GM20431 (cell line): ENCODE data around the gene SNX33.

Experiments
- in situ Hi-C: fragments of 300-500 bp; cut with MseI, MboI; formaldehyde crosslinking; loops from one replicate; pipeline ENCODE4 v1.15.0; 2020; ENCODE audit warnings: low sequenced_read_pairs; ENCODE audit not compliant: unreplicated experiment

Gene SNX33

DNA sequence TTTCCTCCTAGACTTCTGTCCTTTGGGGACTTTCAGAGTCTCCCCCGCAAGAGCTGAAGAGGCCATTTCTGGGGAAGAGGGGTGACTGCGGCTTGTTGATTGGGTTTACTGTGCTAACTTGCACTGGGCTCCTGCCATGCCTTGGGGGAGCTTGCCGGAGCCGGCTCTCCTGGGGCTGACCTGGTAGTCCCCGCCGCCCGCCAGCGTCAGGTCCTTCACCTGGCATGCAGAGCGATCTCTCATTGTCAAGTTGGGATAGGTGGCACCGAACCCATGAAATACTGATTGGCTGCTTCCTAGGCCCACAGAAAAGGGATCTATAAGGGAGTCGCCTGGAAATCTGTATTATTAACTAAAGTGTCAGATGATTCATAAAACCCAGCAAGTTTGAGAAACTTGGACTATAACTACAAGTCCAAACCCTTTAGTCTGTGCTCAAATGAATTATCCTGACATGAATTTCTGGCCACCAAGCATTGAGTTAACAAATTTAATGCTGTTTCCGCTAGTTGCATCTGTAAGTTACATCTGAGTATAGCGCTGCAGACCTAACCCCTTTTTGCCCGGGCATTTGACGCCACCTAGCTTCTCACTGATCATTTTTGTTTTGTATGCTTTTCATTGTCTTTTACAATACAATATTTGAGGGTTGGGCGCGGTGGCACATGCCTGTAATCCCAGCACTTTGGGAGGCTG lies 7.1 kb upstream of the SNX33 start:
- in situ Hi-C loops, result no loop called here

- in situ Hi-C loops, result no loop called here
Measured at GRCh38 chr15:75641179-75641503, 6.6 kb upstream of the SNX33 start.

DNA sequence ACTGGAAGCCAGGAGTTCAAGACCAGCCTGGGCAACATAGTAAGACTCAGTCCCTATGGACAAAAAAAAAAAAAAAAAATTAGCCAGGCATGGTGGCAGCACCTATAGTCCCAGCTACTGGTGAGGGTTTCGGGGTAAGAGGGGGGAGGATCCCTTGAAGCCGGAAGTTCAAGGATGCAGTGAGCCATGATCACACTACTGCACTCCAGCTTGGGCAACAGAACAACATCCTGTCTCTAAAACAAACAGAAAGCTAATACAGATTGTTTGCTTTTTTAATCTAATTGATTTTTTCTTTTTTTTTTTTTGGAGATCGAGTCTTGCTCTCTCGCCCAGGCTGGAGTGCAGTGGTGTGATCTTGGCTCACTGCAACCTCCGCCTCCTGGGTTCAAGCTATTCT lies 6.1 kb upstream of the SNX33 start:
- in situ Hi-C loops, result no loop called here

GRCh38 chr15:75644376-75644775 lies 3.3 kb upstream of the SNX33 start:
- in situ Hi-C loops, result no loop called here

GRCh38 chr15:75646112-75646943 lies 1.4 kb upstream of the SNX33 start:
- in situ Hi-C loops, result no loop called here

GRCh38 chr15:75646944-75647364 lies 758 bp upstream of the SNX33 start:
- in situ Hi-C loops, result no loop called here

- in situ Hi-C loops, result no loop called here
Measured at GRCh38 chr15:75648156-75649000, 666 bp downstream of the SNX33 start.

- in situ Hi-C loops, result no loop called here
Measured at GRCh38 chr15:75649045-75649761, 1.5 kb downstream of the SNX33 start.

GRCh38 chr15:75649848-75650247 lies 2.1 kb downstream of the SNX33 start:
- in situ Hi-C loops, result loop anchor here (25.0 kb wide), 2 partner anchors 288 to 638 kb away; partner anchors contain the start of genes MAN2C1 and PPCDC

- in situ Hi-C loops, result loop anchor here (25.0 kb wide), 2 partner anchors 289 to 639 kb away; partner anchors contain the start of genes MAN2C1 and PPCDC
Measured at GRCh38 chr15:75650908-75651809, 3.4 kb downstream of the SNX33 start.

GRCh38 chr15:75651810-75652543 lies 4.3 kb downstream of the SNX33 start:
- in situ Hi-C loops, result loop anchor here (25.0 kb wide), 2 partner anchors 290 to 640 kb away; partner anchors contain the start of genes MAN2C1 and PPCDC

GRCh38 chr15:75653347-75653913 lies 5.7 kb downstream of the SNX33 start:
- in situ Hi-C loops, result loop anchor here (25.0 kb wide), 2 partner anchors 291 to 641 kb away; partner anchors contain the start of genes MAN2C1 and PPCDC

GRCh38 chr15:75654201-75654907 lies 6.6 kb downstream of the SNX33 start:
- in situ Hi-C loops, result loop anchor here (25.0 kb wide), 2 partner anchors 292 to 642 kb away; partner anchors contain the start of genes MAN2C1 and PPCDC

DNA sequence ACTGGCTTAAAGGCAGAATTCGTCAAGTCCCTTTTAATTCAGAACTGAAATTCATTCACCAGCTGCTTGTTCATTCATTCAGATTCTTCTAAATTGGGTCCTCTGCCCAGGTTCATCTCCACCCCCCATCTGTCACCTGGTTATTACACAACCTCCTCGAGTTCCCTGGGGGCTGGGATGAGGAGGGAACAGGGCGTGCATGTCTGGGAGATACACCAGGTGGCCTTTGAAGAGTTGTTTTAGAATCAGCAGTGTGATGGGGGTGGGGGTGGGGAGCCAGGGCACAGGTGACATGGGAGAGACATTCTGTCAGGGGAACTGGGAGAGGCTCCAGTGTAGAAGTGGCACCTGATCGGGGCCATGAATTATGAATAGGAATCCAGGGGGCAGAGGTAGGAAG lies 8.2 kb downstream of the SNX33 start:
- in situ Hi-C loops, result loop anchor here (25.0 kb wide), 2 partner anchors 294 to 644 kb away; partner anchors contain the start of genes MAN2C1 and PPCDC

GRCh38 chr15:75656331-75656730 lies 8.6 kb downstream of the SNX33 start:
- in situ Hi-C loops, result loop anchor here (25.0 kb wide), 2 partner anchors 294 to 644 kb away; partner anchors contain the start of genes MAN2C1 and PPCDC

DNA sequence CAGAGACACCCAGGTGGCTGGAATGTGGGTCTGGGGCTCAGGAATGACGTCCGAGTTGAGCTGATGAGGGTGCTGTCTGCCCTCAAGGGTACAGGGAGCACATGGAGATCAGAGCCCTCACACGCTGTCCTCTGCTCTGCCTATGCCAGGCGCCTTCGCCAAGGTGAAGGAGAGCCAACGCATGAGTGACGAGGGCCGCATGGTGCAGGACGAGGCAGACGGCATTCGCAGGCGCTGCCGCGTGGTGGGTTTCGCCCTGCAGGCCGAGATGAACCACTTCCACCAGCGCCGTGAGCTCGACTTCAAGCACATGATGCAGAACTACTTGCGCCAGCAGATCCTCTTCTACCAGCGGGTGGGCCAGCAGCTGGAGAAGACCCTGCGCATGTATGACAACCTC lies 9.1 kb downstream of the SNX33 start:
- in situ Hi-C loops, result loop anchor here (25.0 kb wide), 2 partner anchors 295 to 645 kb away; partner anchors contain the start of genes MAN2C1 and PPCDC
